ENCODE data around the gene OR10Z1.

DNA sequence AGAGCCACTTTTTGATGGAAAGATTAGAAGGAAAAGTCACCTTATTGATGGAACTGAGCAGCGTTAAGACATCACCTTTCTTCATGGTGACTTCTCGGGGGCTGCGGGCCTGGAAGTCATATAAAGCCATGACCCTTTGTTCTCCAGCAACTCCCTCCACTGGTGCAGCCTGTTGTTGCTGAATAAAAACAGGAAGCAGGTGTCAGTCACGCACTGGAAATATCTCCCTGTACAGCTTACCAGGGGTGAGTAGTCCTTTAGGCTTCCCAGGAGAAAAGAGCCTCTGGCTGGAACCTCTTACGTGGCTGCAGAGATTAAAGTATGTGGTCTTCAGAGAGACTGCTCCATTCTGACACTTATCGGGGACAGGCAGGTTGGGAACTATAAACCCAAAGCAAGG, 49.5 kb downstream of the OR10Z1 start:
- TF ChIP-seq POLR2A (IDR thresholded peaks at IDR 0.05; ENCODE audit: low read length) (no peak), GATA1 (IDR thresholded peaks at IDR 0.05; ENCODE audit: low read depth, low read length) (no peak)

Data from erythroblast (primary cell).